GM12892 (cell line): ENCODE results near the gene BCAR1.

Source experiments
- POLR2A ChIP-seq: IDR thresholded peaks from 2 replicates; pipeline ENCODE4 v1.6.1; 2011; ENCODE audit warnings: low read depth, low read length, control low read depth
- POLR2AphosphoS5 ChIP-seq: IDR thresholded peaks from 2 replicates; pipeline ENCODE4 v1.6.1; 2011; ENCODE audit warnings: low read depth, low read length, control low read depth
- TAF1 ChIP-seq: IDR thresholded peaks from 2 replicates; pipeline ENCODE4 v1.6.1; 2011; ENCODE audit warnings: low read depth, mild to moderate bottlenecking, control low read depth, low read length, borderline replicate concordance

DNA sequence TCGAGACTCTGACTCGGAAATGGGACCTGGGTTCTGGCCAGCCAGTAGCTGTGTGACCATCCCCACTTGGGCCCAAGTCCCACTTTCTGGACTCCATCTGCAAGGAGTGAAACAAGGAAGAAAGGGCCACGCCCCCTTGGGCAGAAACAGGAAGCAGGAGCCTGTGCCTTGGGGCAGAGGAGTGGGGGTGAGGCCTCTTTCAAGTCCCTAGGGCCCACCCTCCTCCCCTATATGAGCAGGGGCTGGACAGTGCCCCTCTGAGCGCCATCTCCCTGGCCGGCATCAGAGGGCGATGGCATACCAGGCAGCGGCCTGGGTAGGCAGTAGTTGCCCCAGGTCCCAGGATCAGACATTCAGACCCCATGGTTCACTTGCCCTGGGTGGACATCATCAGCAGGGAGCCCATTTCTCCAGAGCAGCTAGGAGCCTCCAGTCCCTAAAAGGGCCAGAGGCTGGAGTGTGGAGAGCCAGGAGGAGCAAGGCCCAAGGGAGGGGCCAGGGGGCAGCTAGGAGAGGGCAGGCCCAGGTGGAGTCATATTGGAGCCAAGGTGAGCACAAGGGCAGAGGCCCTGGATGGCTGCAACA is 7.1 kb downstream of the BCAR1 start:
- TF ChIP-seq POLR2A (no peak), TAF1 (no peak), POLR2AphosphoS5 (no peak)
